DMS53 treated with DMSO at 0.1 percent for 48 hours (cell line): ENCODE data around the gene FARS2.
A peak's percentile ranks its signal among the peaks of the same experiment; 100 is the strongest.

ENCODE experiments used
- DNase-seq: peaks from one replicate; lab custom pipeline; 2025; ENCODE audit not compliant: unreplicated experiment; lab: John Stamatoyannopoulos, UW

The FARS2 gene

GRCh38 chr6:5260661-5261544, at the start of gene FARS2, which contains the start of gene LYRM4:
Gene FARS2, plus strand, starts transcription at chr6:5261513.
Gene LYRM4, minus strand, starts transcription at chr6:5260950. Its CDS starts 217 bp downstream, at chr6:5260733.
- peak; percentile 84 for DNase-seq

- no peak for DNase-seq
These were observed 47.5 kb upstream of the FARS2 start for GRCh38 chr6:5213836-5214235.

- no peak for DNase-seq
These were observed 46.7 kb upstream of the FARS2 start for GRCh38 chr6:5214570-5215052.

GRCh38 chr6:5215159-5215558, 46.2 kb upstream of the FARS2 start:
- peak; percentile 4 for DNase-seq

- DNase-seq: no peak
These were observed 45.5 kb upstream of the FARS2 start for GRCh38 chr6:5215799-5216198.

GRCh38 chr6:5217356-5217755, 44.0 kb upstream of the FARS2 start:
- DNase-seq: no peak

- no peak for DNase-seq
These were observed 42.2 kb upstream of the FARS2 start for GRCh38 chr6:5219011-5219691.

- DNase-seq: no peak
These were observed 40.9 kb upstream of the FARS2 start for GRCh38 chr6:5220443-5220842.

- DNase-seq: no peak
These were observed 38.0 kb upstream of the FARS2 start for GRCh38 chr6:5223309-5223708.

GRCh38 chr6:5229356-5229755, 32.0 kb upstream of the FARS2 start:
- DNase-seq: no peak

- no peak for DNase-seq
These were observed 31.2 kb upstream of the FARS2 start for GRCh38 chr6:5230081-5230480.

GRCh38 chr6:5231289-5231688, 30.0 kb upstream of the FARS2 start:
- DNase-seq: no peak

GRCh38 chr6:5234874-5235273, 26.4 kb upstream of the FARS2 start:
- DNase-seq: no peak

GRCh38 chr6:5235830-5236229, 25.5 kb upstream of the FARS2 start:
- no peak for DNase-seq

- no peak for DNase-seq
These were observed 23.5 kb upstream of the FARS2 start for GRCh38 chr6:5237805-5238204.

GRCh38 chr6:5238336-5238735, 23.0 kb upstream of the FARS2 start:
- DNase-seq: no peak

- no peak for DNase-seq
These were observed 20.1 kb upstream of the FARS2 start for GRCh38 chr6:5241252-5241651.

GRCh38 chr6:5243069-5243468, 18.2 kb upstream of the FARS2 start:
- DNase-seq: no peak

- no peak for DNase-seq
These were observed 14.9 kb upstream of the FARS2 start for GRCh38 chr6:5246141-5247097.

- DNase-seq: no peak
These were observed 14.1 kb upstream of the FARS2 start for GRCh38 chr6:5247201-5247600.
